CD14-positive monocyte (primary cell): ENCODE results near the gene TERT. TPM values are rescaled to one million over a fixed set of nuclear protein-coding genes. Genes with fewer than 3 reads are reported as not detected.

Source experiments
- DNase-seq, 3 donors: peaks; one replicate each; pipeline ENCODE4 v3.0.0-alpha.2; 2011 to 2022
- H2AFZ ChIP-seq: 2 replicates; pipeline ENCODE4 v1.6.0; 2012; ENCODE audit warnings: mild to moderate bottlenecking, low read depth, low read length, inconsistent platforms; ENCODE audit not compliant: insufficient read depth, poor library complexity, severe bottlenecking
- H3K27ac ChIP-seq, 2 donors: 1 replicate in 1 of 2; 2 replicates in 1 of 2; pipeline ENCODE4 v1.5.1; 2012 to 2013; ENCODE audit warnings: low read length in 2 of 2, control low read depth in 1 of 2, inconsistent platforms in 1 of 2, low read depth in 1 of 2, mild to moderate bottlenecking in 1 of 2
- H3K27me3 ChIP-seq, 2 donors: one replicate each; pipeline versions ENCODE4 v1.6.0 to v1.6.1; 2011 to 2013; ENCODE audit warnings: low read length in 2 of 2; ENCODE audit not compliant: control insufficient read depth in 2 of 2, insufficient read depth in 2 of 2
- H3K36me3 ChIP-seq, 2 donors: replicated peaks in 1 of 2; 1 replicate in 1 of 2; 2 replicates in 1 of 2; pipeline versions ENCODE4 v1.5.1 to v1.6.1; 2012 to 2013; ENCODE audit warnings: low read length in 2 of 2, control low read depth in 1 of 2, inconsistent platforms in 1 of 2, mild to moderate bottlenecking in 1 of 2; ENCODE audit not compliant: insufficient read depth in 2 of 2, control insufficient read depth in 1 of 2
- H3K4me1 ChIP-seq, 2 donors: 1 replicate in 1 of 2; 2 replicates in 1 of 2; pipeline versions ENCODE4 v1.5.1 to v1.6.1; 2012 to 2013; ENCODE audit warnings: low read length in 2 of 2, control low read depth in 1 of 2, inconsistent platforms in 1 of 2, mild to moderate bottlenecking in 1 of 2, moderate library complexity in 1 of 2; ENCODE audit not compliant: insufficient read depth in 2 of 2, control insufficient read depth in 1 of 2
- H3K4me2 ChIP-seq: replicated peaks from 2 replicates; pipeline ENCODE3; 2012; ENCODE audit warnings: low read length, moderate library complexity, mild to moderate bottlenecking; ENCODE audit not compliant: poor library complexity, severe bottlenecking; ENCODE audit errors: extremely low read depth
- H3K4me3 ChIP-seq, 3 experiments: fragments of 200-600 bp in 1 of 3; sonication (generic) in 1 of 3; replicated peaks in 1 of 3; 1 replicate in 2 of 3; 2 replicates in 1 of 3; pipeline ENCODE4 v1.5.1; 2011 to 2013; ENCODE audit warnings: low read length in 3 of 3, mild to moderate bottlenecking in 3 of 3, control low read depth in 2 of 3, low read depth in 2 of 3, inconsistent platforms in 1 of 3, moderate library complexity in 1 of 3
- H3K79me2 ChIP-seq: 2 replicates; pipeline ENCODE4 v1.6.0; 2012; ENCODE audit warnings: mild to moderate bottlenecking, control low read depth, inconsistent platforms, low read length, moderate library complexity; ENCODE audit not compliant: insufficient read depth
- H3K9ac ChIP-seq: 2 replicates; pipeline ENCODE4 v1.6.0; 2017; ENCODE audit warnings: low read length, mild to moderate bottlenecking; ENCODE audit not compliant: insufficient read depth, poor library complexity, severe bottlenecking
- H3K9me3 ChIP-seq, 2 donors: replicated peaks in 1 of 2; 1 replicate in 1 of 2; 2 replicates in 1 of 2; pipeline versions ENCODE4 v1.5.1 to v1.6.1; 2012 to 2013; ENCODE audit warnings: low read length in 2 of 2, control low read depth in 1 of 2; ENCODE audit not compliant: control insufficient read depth in 1 of 2, insufficient read depth in 1 of 2
- H4K20me1 ChIP-seq: 2 replicates; pipeline ENCODE4 v1.6.0; 2012; ENCODE audit warnings: mild to moderate bottlenecking, low read length, control low read depth, moderate library complexity; ENCODE audit not compliant: insufficient read depth
- H3K27ac Mint-ChIP-seq, 7 donors: one replicate each; pipeline ENCODE4 v1.8.0; 2020; ENCODE audit warnings: mild to moderate bottlenecking in 7 of 7, mixed read lengths in 7 of 7, moderate library complexity in 6 of 7, inconsistent platforms in 2 of 7
- H3K27me3 Mint-ChIP-seq, 3 donors: one replicate each; pipeline ENCODE4 v1.8.0; 2021 to 2022; ENCODE audit warnings: low read depth in 3 of 3, mild to moderate bottlenecking in 3 of 3, mixed read lengths in 3 of 3, moderate library complexity in 3 of 3, inconsistent platforms in 1 of 3
- H3K36me3 Mint-ChIP-seq, 2 donors: one replicate each; pipeline ENCODE4 v1.8.0; 2020; ENCODE audit warnings: mixed read lengths in 2 of 2, inconsistent platforms in 1 of 2, mild to moderate bottlenecking in 1 of 2
- H3K4me1 Mint-ChIP-seq: one replicate; pipeline ENCODE4 v1.8.0; 2020; ENCODE audit warnings: mild to moderate bottlenecking, mixed read lengths
- H3K4me3 Mint-ChIP-seq, 2 donors: one replicate each; pipeline ENCODE4 v1.8.0; 2020; ENCODE audit warnings: mild to moderate bottlenecking in 2 of 2, mixed read lengths in 2 of 2, moderate library complexity in 1 of 2
- H3K9me3 Mint-ChIP-seq, 7 donors: one replicate each; pipeline ENCODE4 v1.8.0; 2020 to 2022; ENCODE audit warnings: mixed read lengths in 7 of 7, mild to moderate bottlenecking in 6 of 7, moderate library complexity in 6 of 7, inconsistent platforms in 2 of 7
- CTCF ChIP-seq: fragments of 200-600 bp; IDR thresholded peaks from one replicate; pipeline ENCODE4 v1.8.0; 2022; ENCODE audit warnings: antibody characterized with exemption, mild to moderate bottlenecking
- WGBS: methylation state at CpG from one replicate; pipeline ENCODE4 v1.1.5; 2013; ENCODE audit warnings: missing lambda C conversion rate; ENCODE audit not compliant: insufficient coverage; 5-methylcytosine and 5-hydroxymethylcytosine counted together
- intact Hi-C, 2 donors: fragments of 100-400 bp; cut with micrococcal nuclease; formaldehyde crosslinking; loops; one replicate each; pipeline versions ENCODE4 v1.15.0 to v1.15.1; 2023
- polyA plus RNA-seq, 3 donors: library from polyadenylated mRNA; depleted of rRNA in 1 of 3; unstranded in 2 of 3; stranded (reverse) in 1 of 3; fragments of 300-500 nt in 2 of 3; fragments of >200 nt in 1 of 3; fragmentation: Illumina TruSeq in 2 of 3; gene quantifications; 1 replicate in 2 of 3; 2 replicates in 1 of 3; pipeline ENCODE4 v1.2.3, GENCODE V29; 2012 to 2021

Gene TERT
- polyA plus RNA-seq, 3 donors: not detected

GRCh38 chr5:1324301-1324700 lies 29.4 kb upstream of the TERT start:
- Histone ChIP-seq H3K36me3 (peaks cover 70 to 84% of the 10 kb centered on the region in 2 donors), H3K4me1 (no peaks in the 10 kb centered on the region), H2AFZ (no peak overlapping the region), H3K27ac (no peak overlapping the region), H4K20me1 (peaks cover 11% of the 10 kb centered on the region), H3K27me3 (no peaks in the 10 kb centered on the region), H3K79me2 (no peaks in the 10 kb centered on the region), H3K9me3 (no peaks in the 10 kb centered on the region), H3K4me2 (no peak overlapping the region), H3K4me3 (no peak overlapping the region), H3K9ac (no peak overlapping the region)
- intact Hi-C loops: no loop called here
- Mint-ChIP-seq H3K4me3 (no peak overlapping the region), H3K4me1 (no peaks in the 10 kb centered on the region), H3K27me3 (peaks cover 0 to under 1% (median 0%) of the 10 kb centered on the region in 3 donors), H3K27ac (no peak overlapping the region), H3K36me3 (peaks cover 72 to 75% of the 10 kb centered on the region in 2 donors), H3K9me3 (no peaks in the 10 kb centered on the region)
- no peak for DNase-seq
- whole genome bisulfite sequencing: 97% methylated on average over 12 of the region's 15 CpGs
- no peak for TF ChIP-seq CTCF

GRCh38 chr5:1323803-1324173 lies 28.9 kb upstream of the TERT start:
- H3K36me3 Mint-ChIP-seq: peaks cover 77 to 79% of the 10 kb centered on the region in 2 donors
- H3K27ac Mint-ChIP-seq: no peak overlapping the region
- Histone ChIP-seq H4K20me1 (peaks cover 7% of the 10 kb centered on the region), H3K36me3 (peaks cover 71 to 84% of the 10 kb centered on the region in 2 donors), H3K9me3 (no peaks in the 10 kb centered on the region), H3K27me3 (no peaks in the 10 kb centered on the region), H3K4me2 (no peak overlapping the region), H2AFZ (no peak overlapping the region), H3K27ac (no peak overlapping the region), H3K4me1 (no peaks in the 10 kb centered on the region), H3K9ac (no peak overlapping the region), H3K4me3 (no peak overlapping the region), H3K79me2 (no peaks in the 10 kb centered on the region)
- H3K27me3 Mint-ChIP-seq: peaks cover 0 to 1% (median 0%) of the 10 kb centered on the region in 3 donors
- H3K4me1 Mint-ChIP-seq: no peaks in the 10 kb centered on the region
- H3K9me3 Mint-ChIP-seq: no peaks in the 10 kb centered on the region
- no peak overlapping the region for H3K4me3 Mint-ChIP-seq
- DNase-seq: no peak
- intact Hi-C loops: no loop called here
- no peak for TF ChIP-seq CTCF
- WGBS: 96% methylated on average over 12 of the region's 13 CpGs
